Left renal pelvis (tissue), 4 donors: ENCODE measurements around the gene TMEM154. TPM values are rescaled to one million over a fixed set of nuclear protein-coding genes. Genes with fewer than 3 reads are reported as not detected.
"Not testable (repeated sequence)": the region's sequence is repeated elsewhere in the genome, so short reads cannot be mapped to it uniquely, and the experiment has no call there.

Experiments
- DNase-seq, 4 donors: peaks; one replicate each; pipeline ENCODE4 v3.0.0-alpha.2; 2013; ENCODE audit warnings: low read depth in 4 of 4, low spot score in 3 of 4
- polyA plus RNA-seq, 4 donors: library from polyadenylated mRNA; unstranded; fragments of 120-200 nt; gene quantifications; one replicate each; pipeline ENCODE4 v1.2.1, GENCODE V29; 2013; ENCODE audit not compliant: insufficient read length in 4 of 4

TMEM154 gene
- polyA plus RNA-seq, 4 donors, result 1.1 to 3.8 (median 1.8) TPM

DNA sequence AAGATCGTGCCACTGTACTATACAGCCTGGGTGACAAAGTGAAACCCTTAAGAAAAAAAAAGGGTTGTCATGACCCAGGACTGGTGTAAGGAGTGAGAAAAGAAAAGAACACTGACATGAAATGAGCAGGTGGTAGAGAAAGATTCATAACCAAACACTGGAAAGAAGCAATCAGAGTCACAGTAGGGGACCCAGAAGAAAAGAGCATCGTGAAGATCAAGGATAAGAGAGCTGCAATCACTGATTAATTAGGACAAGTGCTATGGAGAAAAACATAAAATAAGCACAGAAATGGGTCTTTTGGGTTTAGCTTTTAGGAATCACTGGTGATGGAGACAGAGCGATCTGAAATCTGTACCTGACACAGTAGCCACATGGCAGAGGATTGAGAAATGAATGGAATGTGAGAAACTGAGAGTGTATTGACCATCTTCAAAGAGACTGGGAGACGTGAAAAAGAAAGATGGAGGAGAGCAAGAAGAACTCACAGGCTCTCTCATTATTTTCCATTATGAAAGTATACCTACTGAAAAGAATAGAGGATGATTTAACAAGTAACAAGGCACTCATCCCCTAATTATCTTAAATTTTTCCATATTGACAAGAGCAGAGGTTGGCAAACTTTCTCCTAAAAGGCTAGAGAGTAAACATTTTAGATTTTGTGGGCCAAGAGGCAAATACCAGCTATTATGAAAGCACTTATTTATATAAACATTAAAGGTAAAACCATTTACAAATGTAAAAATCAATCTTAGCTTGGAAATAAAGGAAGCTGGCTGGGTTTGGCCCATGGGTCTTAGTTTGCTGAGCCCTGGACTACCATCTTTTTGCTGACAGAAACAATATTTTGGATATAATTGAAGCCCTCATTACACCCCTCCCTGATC lies 7.3 kb downstream of the TMEM154 start:
- DNase-seq, result no peak

DNA sequence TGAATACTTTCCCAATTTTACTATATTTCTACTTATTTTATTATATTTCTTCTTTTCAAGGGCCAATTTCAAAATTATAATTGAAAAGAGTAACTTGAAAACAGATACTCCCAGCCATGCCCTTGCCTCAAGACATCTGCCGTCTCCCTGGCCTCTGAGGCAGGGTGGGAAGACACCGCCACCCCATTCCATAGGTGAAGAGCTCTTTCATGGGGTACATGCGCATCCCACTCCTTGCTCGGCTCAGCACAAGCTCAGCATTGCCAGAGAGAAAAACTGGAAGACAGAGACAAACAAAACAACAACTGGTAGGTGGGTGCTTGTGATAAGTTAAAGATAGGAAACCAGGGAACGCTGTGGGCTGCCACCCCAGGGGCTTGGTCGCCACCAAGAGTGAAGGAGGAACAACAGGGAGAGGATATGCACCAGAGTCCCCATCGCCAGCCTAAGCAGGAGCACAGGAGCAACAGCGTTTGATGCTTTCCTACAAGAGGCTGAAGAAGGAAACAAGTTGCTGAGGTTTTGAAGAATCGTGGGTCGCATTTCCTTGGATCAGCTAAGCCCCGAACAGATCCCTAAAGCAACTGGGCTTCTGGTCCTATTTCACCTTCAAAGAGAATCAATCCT lies 11.3 kb downstream of the TMEM154 start:
- DNase-seq, result no peak

DNA sequence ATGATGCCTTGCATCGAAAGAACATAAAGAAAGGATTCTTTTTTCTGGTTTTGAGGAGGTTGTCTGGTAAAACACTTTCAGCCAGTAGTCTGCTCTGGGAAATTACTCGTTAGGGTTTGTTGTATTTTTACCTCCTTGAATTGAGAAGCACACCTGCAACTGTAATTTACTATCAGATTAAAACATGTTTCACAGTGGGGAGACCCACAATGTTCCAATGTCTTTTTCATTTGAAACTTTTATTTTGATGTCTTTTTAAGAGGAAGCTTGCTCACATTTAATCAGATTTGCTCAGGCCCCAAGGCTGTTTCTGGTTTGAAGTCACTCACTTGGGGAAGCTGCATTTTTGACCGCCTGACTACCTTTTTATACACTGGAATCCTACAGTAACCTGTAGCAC lies 12.0 kb downstream of the TMEM154 start:
- no peak for DNase-seq

- DNase-seq, result no peak
Observed at GRCh38 chr4:152666946-152667345, 12.9 kb downstream of the TMEM154 start.

DNA sequence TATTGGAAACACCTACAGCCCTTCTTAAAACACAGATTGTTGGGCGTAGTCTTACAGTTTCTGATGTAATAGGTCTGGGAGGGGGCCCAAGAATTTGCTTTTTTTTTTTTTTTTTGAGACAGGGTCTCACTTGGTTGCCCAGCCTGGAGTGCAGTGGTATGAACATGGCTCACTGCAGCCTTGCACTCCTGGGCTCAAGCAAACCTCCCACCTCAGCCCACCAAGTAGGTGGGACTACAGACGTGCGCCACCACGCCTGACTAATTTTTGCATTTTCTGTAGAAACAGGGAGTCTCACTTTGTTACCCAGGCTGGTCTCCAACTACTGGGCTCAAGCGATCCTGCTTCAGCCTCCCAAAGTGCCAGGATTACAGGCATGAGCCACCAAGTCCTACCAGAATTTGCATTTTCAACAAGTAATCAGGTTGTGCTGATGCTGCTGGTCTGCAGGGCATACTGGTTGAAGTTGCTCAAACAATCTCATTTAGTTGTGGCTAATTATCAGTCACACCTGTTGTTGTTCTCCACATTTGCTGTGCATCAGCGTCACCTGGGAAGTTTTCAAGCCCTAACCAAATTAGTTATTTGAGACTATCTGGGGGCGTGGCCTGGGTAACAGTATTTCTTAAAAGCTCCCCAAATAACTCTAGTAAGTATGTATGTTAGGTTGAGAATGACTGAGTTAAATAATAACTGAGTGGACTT lies 14.0 kb downstream of the TMEM154 start:
- DNase-seq, result no peak

GRCh38 chr4:152664067-152664378 lies 15.8 kb downstream of the TMEM154 start:
- DNase-seq, result not testable (repeated sequence)

DNA sequence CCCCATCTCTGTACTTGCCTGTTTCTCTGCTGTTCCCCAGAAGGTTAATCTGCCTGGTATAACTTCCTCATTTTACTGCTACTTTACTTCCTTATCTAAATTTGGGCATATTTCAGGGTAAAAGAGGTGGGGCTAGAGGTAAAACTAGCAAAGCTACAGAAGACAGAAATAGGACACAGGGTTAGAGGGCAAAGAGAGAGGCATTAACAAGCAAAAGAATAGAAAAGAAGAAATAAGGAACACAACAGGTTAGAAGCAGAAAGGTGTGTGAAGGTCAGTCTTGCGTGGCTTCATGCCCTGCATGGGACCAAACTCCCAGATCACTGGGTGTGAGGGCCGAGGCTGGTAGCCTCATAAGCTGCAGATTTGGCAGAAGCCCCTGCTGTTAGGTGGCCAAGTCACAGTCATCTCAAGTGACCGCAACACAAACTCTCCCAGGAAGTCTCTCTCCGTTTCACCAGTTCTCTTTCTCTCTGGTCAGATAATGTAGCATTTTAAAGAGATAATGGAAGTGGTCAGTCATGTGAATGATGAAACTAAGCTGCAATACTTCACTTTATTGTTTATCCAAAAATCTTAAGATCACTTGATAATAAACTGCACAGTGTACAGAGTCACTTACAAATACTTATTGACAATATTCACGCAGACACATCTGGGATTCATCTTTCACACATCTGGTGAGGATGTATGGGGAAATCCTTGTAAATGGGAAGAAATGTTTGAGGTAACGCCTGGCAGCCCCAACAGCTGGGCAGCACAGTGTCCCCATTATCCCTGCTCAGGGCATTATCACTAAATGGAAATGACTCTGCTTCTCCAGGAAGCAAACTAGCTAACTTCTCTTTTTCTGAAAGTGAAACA lies 16.4 kb downstream of the TMEM154 start:
- DNase-seq, result no peak

GRCh38 chr4:152661649-152662048 lies 18.1 kb downstream of the TMEM154 start:
- no peak for DNase-seq

DNA sequence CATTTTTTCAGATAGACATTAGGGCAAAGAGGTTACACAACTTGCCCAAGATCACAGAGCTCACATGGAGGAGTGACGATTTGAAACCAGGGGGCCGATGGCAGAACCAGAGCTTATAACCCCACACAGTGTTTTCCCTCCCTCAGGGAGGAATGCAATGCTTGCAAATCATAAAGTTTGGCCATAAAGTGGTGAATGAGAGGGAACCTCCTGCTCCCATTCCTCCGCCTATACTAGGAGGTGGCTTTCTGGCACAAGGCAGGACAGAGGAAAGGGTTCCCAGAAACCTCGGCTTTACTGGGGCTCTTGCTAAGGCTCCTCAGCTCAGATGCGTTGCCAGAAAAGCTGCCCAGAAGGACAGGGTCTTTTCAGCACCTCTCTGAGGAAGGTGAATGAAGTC lies 19.3 kb downstream of the TMEM154 start:
- DNase-seq, result no peak

- no peak for DNase-seq
Observed at GRCh38 chr4:152659806-152660205, 20.0 kb downstream of the TMEM154 start.

DNA sequence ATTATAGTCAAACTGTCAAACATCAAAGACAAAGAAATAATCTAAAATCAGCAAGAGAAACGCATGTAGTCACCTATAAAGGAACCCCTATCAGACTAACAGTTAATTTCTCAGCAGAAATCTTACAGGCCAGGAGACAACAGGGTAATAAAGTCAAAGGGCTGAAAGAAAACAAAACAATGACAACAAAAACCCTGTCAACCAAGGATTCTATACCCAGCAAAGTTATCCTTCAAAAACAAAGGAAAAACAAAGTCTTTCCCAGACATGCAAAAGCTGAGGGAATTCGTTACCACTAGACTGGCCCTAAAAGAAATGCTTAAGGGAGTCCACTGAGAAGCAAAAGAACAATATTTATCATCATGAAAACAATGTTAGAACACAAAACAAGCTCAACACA lies 22.1 kb downstream of the TMEM154 start:
- DNase-seq, result no peak

DNA sequence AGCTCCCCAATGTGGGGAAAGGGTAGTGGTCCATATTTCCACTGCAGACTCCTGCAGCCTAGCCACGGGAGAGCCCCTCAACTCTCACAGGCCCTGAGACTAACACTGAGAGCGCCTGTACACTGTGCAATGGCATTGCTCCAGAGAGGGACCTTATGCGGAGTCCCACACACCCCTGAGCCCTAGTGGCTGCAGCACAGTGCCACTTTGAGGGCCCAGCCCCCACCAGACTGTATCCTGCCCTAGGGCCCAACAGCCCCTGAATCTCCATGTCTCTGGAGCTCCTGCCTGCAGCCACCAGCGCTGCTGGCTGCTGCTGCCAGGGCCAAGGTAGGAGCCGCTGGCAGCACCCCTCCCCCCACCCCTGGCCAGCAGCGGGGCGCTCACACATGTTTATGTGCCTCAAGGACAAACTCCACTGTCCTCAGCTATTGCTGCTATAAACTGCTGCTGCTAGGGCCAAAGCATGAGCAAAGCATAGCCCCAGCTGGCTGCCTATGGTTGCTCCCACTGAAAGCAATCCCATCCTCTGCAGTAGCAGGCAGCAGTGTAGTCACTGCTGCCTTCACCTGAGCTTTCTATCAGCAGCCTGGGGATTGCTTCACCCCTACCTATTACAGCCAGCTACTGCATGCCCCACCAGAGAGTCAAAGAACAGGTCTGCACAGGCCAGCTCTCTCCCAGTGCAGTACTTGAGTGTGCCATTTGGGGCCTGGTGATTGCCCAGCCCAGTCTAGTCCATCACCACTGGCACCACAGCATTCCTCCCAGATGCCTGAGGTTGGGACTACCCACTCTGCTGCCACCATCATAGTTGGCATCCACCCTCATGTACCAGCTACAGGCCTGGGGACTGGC lies 24.3 kb downstream of the TMEM154 start:
- no peak for DNase-seq

GRCh38 chr4:152652102-152652501 lies 27.7 kb downstream of the TMEM154 start:
- DNase-seq, result no peak

- no peak for DNase-seq
Observed at GRCh38 chr4:152651473-152652060, 28.2 kb downstream of the TMEM154 start.

GRCh38 chr4:152646221-152646620 lies 33.6 kb downstream of the TMEM154 start:
- DNase-seq, result no peak

DNA sequence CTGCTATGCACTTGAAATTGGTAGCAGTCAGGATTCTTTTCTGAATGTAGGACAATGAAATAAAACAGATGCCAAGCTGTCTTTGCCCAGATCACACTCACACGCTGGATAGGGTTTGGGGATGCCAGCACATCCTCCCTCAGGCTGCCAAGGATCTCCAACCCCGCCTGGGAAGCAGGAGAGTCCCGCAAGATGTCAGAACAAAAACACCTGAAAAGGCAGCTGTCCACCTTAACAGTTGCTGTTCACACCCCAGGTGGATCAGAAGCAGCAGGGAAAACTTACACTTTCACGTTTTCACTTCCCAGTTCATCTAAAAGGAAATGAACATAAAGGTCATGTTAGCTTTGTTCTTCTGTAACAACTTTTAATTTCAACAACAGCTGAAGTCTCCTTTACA lies 35.7 kb downstream of the TMEM154 start:
- no peak for DNase-seq

- no peak for DNase-seq
Observed at GRCh38 chr4:152643153-152644035, 36.4 kb downstream of the TMEM154 start.
